ENCODE data around the gene SLC51A. TPM values are rescaled to one million over a fixed set of nuclear protein-coding genes. Genes with fewer than 3 reads are reported as not detected.
"Not testable (repeated sequence)": the region's sequence is repeated elsewhere in the genome, so short reads cannot be mapped to it uniquely, and the experiment has no call there.

The SLC51A gene
- total RNA-seq, 4 donors from 2014 or later, result 0.39 to 1.4 TPM; not detected in 2

DNA sequence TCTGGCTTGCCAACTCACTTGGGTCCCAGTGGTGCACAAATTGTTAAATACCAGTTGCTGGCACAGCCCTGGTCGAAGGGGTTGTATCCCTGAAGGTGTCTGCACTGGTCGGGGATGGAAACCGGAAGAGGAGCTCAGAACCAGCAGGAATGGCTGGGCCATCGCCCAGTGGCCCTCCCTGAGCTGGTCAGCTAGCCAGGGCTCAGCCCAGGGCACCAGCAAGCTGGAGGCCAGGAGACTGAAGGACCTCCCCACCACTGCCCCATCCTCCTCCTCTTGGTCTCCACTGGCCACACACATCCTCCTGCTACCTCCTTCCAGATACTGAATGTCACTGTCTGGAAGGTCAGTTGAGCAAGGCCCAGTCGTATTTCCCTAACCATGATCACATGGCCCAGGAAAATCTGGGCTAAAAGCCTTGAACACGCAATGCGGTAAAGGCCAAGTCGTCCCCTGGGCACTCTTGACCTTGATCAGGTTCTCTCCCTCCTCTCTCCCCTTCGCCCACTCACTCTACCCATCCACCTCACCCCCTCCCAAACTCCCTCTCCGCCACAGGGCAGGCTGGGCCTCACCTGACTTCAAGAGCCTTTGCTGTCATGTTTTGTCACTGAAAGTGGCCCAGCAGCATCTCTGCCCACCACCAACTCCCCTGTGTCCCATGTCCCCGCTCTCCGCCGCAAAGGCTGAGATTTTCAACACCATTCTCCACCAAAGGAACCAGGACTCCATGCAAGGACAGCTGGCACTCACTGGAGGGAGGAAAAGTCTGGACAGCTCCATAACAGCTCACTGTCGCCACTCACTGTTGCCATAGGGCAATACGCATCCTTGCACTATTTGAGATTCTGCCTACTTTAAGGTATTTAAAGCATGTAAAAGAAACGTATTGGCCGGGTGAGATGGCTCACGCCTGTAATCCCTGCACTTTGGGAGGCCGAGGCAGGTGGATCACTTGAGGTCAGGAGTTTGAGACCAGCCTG lies 17.3 kb upstream of the SLC51A start:
- no peak for DNase-seq
- no peak overlapping the region for H3K27ac ChIP-seq
- no peaks in the 10 kb centered on the region for H3K27me3 ChIP-seq
- no peaks in the 10 kb centered on the region for H3K36me3 ChIP-seq
- in situ Hi-C loops (cut with MboI; ENCODE audit: low sequenced_read_pairs in 4 of 4) (loop anchor here in 2 of 4 donors (5.0 to 10.0 kb wide), 2 partner anchors 124 to 127 kb away; no protein-coding TSS in a partner anchor), intact Hi-C loops (cut with DNase I; ENCODE audit: low total_unique reads) (no loop called here)
- no peak overlapping the region for H3K4me3 ChIP-seq
- no peaks in the 10 kb centered on the region for H3K4me1 ChIP-seq
- H3K9me3 ChIP-seq, result no peaks in the 10 kb centered on the region
- no peak for TF ChIP-seq POLR2A (IDR thresholded peaks at IDR 0.05)
- TF ChIP-seq, protein P1, sequence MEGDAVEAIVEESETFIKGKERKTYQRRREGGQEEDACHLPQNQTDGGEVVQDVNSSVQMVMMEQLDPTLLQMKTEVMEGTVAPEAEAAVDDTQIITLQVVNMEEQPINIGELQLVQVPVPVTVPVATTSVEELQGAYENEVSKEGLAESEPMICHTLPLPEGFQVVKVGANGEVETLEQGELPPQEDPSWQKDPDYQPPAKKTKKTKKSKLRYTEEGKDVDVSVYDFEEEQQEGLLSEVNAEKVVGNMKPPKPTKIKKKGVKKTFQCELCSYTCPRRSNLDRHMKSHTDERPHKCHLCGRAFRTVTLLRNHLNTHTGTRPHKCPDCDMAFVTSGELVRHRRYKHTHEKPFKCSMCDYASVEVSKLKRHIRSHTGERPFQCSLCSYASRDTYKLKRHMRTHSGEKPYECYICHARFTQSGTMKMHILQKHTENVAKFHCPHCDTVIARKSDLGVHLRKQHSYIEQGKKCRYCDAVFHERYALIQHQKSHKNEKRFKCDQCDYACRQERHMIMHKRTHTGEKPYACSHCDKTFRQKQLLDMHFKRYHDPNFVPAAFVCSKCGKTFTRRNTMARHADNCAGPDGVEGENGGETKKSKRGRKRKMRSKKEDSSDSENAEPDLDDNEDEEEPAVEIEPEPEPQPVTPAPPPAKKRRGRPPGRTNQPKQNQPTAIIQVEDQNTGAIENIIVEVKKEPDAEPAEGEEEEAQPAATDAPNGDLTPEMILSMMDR (IDR thresholded peaks at IDR 0.05 in 4 of 5, conservative IDR thresholded peaks at IDR 0.05 in 1 of 5), result no peak
- ATAC-seq, result no peak

DNA sequence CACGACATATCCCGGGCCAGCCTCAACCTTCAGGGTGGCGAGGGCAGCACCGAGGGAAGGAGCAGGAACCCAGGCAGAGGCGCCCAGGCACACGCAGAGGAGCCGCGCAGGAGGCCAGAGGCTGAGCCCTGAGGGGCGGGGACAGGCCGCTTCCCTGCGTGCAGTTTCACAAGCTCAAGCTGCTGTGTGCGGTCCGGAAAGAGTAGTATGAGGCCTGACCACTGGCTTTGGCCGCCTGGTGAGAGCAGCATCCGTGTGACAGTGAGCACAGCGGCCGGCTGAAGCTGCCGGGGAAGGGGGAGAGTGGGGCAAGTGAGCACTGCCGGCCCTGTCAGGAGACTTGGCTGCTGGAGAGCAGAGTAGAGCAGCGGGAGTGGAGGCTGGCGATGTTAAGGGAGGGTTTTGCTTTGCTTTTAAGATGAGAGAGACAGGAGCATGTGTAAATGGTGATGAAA lies 13.8 kb upstream of the SLC51A start:
- intact Hi-C loops (cut with DNase I; ENCODE audit: low total_unique reads), result no loop called here
- H3K36me3 ChIP-seq, result no peaks in the 10 kb centered on the region
- no peaks in the 10 kb centered on the region for H3K4me1 ChIP-seq
- ATAC-seq (peak in 1 of 2 donors; percentile 34), DNase-seq (no peak)
- H3K27ac ChIP-seq, result no peak overlapping the region
- H3K9me3 ChIP-seq, result no peaks in the 10 kb centered on the region
- peaks cover 5 to 14% (median 10%) of the 10 kb centered on the region in 3 donors for H3K27me3 ChIP-seq
- TF ChIP-seq, protein P1 (IDR thresholded peaks at IDR 0.05 in 4 of 5, conservative IDR thresholded peaks at IDR 0.05 in 1 of 5), result no peak
- no peak for TF ChIP-seq POLR2A (IDR thresholded peaks at IDR 0.05)
- in situ Hi-C loops (cut with MboI; ENCODE audit: low sequenced_read_pairs in 4 of 4), result loop anchor here in 1 of 4 donors (5.0 kb wide), 1 partner anchor 130 kb away; no protein-coding TSS in a partner anchor
- no peak overlapping the region for H3K4me3 ChIP-seq

DNA sequence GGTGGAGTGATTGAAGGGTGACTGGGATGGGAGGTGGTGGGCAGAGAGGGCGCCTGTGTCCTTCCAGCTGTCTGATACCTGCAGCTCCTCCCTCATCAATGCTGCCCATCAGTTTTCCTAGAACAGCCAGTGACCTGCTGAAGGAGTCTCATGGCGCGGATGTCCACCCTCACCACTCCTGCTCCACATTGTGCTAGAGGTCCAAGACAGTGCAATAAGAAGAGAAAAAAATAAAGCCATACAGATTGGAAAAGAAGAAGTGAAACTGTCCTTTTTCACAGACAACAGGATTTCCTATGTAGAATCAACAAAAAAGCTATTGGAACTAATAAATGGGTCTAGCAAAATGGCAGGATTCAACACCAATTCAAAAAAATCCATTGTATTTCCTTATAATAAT lies 12.5 kb upstream of the SLC51A start:
- Histone ChIP-seq H3K27ac (no peak overlapping the region), H3K9me3 (no peaks in the 10 kb centered on the region)

DNA sequence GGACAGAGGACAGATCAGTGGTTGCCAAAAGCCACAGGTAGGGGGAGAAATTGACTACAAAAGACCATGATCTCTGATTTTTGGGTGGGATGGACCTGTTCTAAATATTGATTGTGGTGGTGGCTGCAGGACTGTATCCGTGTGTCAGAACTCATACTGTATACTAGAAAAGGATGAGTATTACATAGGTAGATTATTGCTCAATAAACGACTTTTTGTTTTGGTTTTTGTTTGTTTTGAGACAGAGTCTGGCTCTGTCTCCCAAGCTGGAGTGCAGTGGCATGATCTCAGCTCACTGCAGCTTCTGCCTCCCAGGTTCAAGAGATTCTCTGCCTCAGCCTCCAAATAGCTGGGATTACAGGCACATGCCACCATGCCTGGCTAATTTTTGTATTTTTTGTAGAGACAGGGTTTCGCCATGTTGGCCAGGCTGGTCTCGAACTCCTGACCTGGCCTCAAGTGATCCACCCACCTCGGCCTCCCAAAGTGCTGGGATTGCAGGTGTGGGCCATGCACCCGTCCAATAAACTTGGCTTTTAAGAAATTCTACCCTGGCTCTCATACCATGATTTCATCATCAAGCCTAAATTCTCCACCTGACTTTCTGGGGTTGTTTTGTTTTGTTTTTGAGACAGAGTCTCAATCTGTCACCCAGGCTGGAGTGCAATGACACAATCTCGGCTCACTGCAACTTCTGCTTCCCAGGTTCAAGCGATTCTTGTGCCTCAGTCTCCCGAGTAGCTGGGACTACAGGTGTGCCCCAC lies 10.7 kb upstream of the SLC51A start:
- intact Hi-C loops (cut with DNase I; ENCODE audit: low total_unique reads); DNase-seq; in situ Hi-C loops (cut with MboI; ENCODE audit: low sequenced_read_pairs in 4 of 4); H3K4me3 ChIP-seq; ATAC-seq; H3K36me3 ChIP-seq; H3K27ac ChIP-seq; H3K4me1 ChIP-seq; H3K9me3 ChIP-seq: not testable (repeated sequence)
- H3K27me3 ChIP-seq, result peaks cover 5 to 17% (median 14%) of the 10 kb centered on the region in 3 donors

More for the DNA sequence above, 12.5 kb upstream of the SLC51A start:
- H3K4me1 ChIP-seq, result no peaks in the 10 kb centered on the region
- intact Hi-C loops (cut with DNase I; ENCODE audit: low total_unique reads), result no loop called here
- in situ Hi-C loops (cut with MboI; ENCODE audit: low sequenced_read_pairs in 4 of 4), result loop anchor here in 1 of 4 donors (5.0 kb wide), 1 partner anchor 132 kb away; no protein-coding TSS in a partner anchor
- TF ChIP-seq POLR2A (IDR thresholded peaks at IDR 0.05), result no peak
- TF ChIP-seq, protein P1 (IDR thresholded peaks at IDR 0.05 in 4 of 5, conservative IDR thresholded peaks at IDR 0.05 in 1 of 5), result no peak
- H3K27me3 ChIP-seq, result peaks cover 5 to 17% (median 14%) of the 10 kb centered on the region in 3 donors
- no peaks in the 10 kb centered on the region for H3K36me3 ChIP-seq
- no peak for ATAC-seq
- no peak for DNase-seq
- no peak overlapping the region for H3K4me3 ChIP-seq
